ENCODE data around the gene CKB. TPM values are rescaled to one million over a fixed set of nuclear protein-coding genes. Genes with fewer than 3 reads are reported as not detected.
A peak's percentile ranks its signal among the peaks of the same experiment; 100 is the strongest.

The CKB gene
- polyA plus RNA-seq, 1 donor (not counting 4 experiments of a cell fraction or from before 2014, with no cell fraction given) = 10.0 TPM

- Histone ChIP-seq H3K4me2 (ENCODE audit: control insufficient read depth, extremely low read depth, insufficient read depth, low read depth, low read length) (no peak overlapping the region), H3K9me1 (ENCODE audit: control insufficient read depth, extremely low read depth, insufficient read depth, low read length) (no peaks in the 10 kb centered on the region), H3K79me2 (ENCODE audit: control insufficient read depth, insufficient read depth, low read length) (peaks cover 70% of the 10 kb centered on the region), H3K4me1 (ENCODE audit: control insufficient read depth, extremely low read depth, insufficient read depth, low read length) (peaks cover 8% of the 10 kb centered on the region), H3K9me3 (ENCODE audit: control insufficient read depth, low read depth, low read length) (no peaks in the 10 kb centered on the region), H3K9ac (ENCODE audit: control insufficient read depth, extremely low read depth, insufficient read depth, low read length) (no peak overlapping the region), H3K4me3 (ENCODE audit: control insufficient read depth in 2 of 3, extremely low read depth in 1 of 3, insufficient read depth in 2 of 3, low read depth in 1 of 3, low read length in 3 of 3) (no peak overlapping the region), H2AFZ (ENCODE audit: control insufficient read depth, low read length) (no peak overlapping the region), H3K36me3 (ENCODE audit: control insufficient read depth in 2 of 2, extremely low read depth in 1 of 2, insufficient read depth in 2 of 2, low read length in 2 of 2) (peaks cover 12 to 13% of the 10 kb centered on the region in 2 experiments), H3K27me3 (ENCODE audit: control insufficient read depth, extremely low read depth, insufficient read depth, low read length) (no peaks in the 10 kb centered on the region), H3K27ac (ENCODE audit: control insufficient read depth, insufficient read depth, low read length) (no peak overlapping the region), H4K20me1 (ENCODE audit: control insufficient read depth, extremely low read depth, insufficient read depth, low read length) (peaks cover 9% of the 10 kb centered on the region)
- dilution Hi-C loops (cut with MboI; ENCODE audit: extremely low pct_ligation_motif_present, low sequenced_read_pairs) = no loop called here
- TF ChIP-seq CTCF (optimal IDR thresholded peaks at IDR 0.05 in 1 of 3, IDR thresholded peaks at IDR 0.05 in 1 of 3, conservative IDR thresholded peaks at IDR 0.05 in 1 of 3; ENCODE audit: extremely low read depth in 1 of 3, insufficient read depth in 2 of 3, low read length in 3 of 3) = no peak
- TF ChIP-seq EZH2 (IDR thresholded peaks at IDR 0.05; ENCODE audit: low read length) = no peak
- no peak for DNase-seq (ENCODE audit: low read depth, low spot score)
- no peak for FAIRE-seq
Observed at GRCh38 chr14:103558071-103558882, 35.6 kb upstream of the CKB start.

DNA sequence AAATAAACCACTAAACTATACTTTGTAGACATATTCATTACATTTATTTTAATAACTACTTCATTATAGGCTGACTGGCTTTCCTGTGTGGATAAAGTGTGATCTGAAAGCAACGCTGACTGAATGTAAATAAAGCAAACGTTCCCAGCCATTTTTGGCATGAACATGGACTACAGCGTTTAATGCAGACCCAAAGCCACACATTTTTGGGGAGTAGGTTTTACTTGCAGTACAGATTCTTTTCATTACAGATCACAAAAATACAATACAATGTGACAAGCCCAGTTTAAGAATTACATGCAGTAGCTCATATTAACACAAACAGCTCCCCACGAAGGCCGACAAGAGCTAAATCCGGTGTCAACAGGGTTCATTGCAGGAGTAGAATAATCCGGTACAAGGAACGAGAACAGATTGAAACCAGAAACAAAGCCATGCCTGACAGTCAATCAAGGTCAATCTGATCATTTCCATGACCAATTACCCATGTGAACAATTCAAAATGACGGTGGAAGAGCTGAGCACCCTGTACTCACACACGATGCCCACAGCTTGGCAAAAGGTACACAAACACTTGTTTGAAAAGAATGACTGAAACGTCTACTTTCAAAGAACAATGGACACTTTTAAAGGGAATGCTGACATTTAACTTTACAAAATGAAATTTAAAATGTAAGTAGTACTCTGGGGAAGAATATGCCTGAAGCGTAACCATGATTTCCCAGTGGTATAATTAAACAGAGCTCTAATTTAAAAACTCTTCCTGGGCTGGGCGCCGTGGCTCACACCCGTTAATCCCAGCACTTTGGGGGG, 34.5 kb upstream of the CKB start:
- Histone ChIP-seq H3K9ac (ENCODE audit: control insufficient read depth, extremely low read depth, insufficient read depth, low read length) (no peak overlapping the region), H3K36me3 (ENCODE audit: control insufficient read depth in 2 of 2, extremely low read depth in 1 of 2, insufficient read depth in 2 of 2, low read length in 2 of 2) (peaks cover 12 to 13% of the 10 kb centered on the region in 2 experiments), H3K4me2 (ENCODE audit: control insufficient read depth, extremely low read depth, insufficient read depth, low read depth, low read length) (peak overlapping the region; percentile 9), H3K79me2 (ENCODE audit: control insufficient read depth, insufficient read depth, low read length) (peaks cover 65% of the 10 kb centered on the region), H3K4me3 (ENCODE audit: control insufficient read depth in 2 of 3, extremely low read depth in 1 of 3, insufficient read depth in 2 of 3, low read depth in 1 of 3, low read length in 3 of 3) (no peak overlapping the region), H4K20me1 (ENCODE audit: control insufficient read depth, extremely low read depth, insufficient read depth, low read length) (peaks cover 12% of the 10 kb centered on the region), H3K4me1 (ENCODE audit: control insufficient read depth, extremely low read depth, insufficient read depth, low read length) (peaks cover 15% of the 10 kb centered on the region), H3K27ac (ENCODE audit: control insufficient read depth, insufficient read depth, low read length) (no peak overlapping the region), H3K27me3 (ENCODE audit: control insufficient read depth, extremely low read depth, insufficient read depth, low read length) (no peaks in the 10 kb centered on the region), H3K9me1 (ENCODE audit: control insufficient read depth, extremely low read depth, insufficient read depth, low read length) (peaks cover 6% of the 10 kb centered on the region), H2AFZ (ENCODE audit: control insufficient read depth, low read length) (no peak overlapping the region), H3K9me3 (ENCODE audit: control insufficient read depth, low read depth, low read length) (no peaks in the 10 kb centered on the region)
- TF ChIP-seq EZH2 (IDR thresholded peaks at IDR 0.05; ENCODE audit: low read length) (no peak), CTCF (optimal IDR thresholded peaks at IDR 0.05 in 1 of 3, IDR thresholded peaks at IDR 0.05 in 1 of 3, conservative IDR thresholded peaks at IDR 0.05 in 1 of 3; ENCODE audit: extremely low read depth in 1 of 3, insufficient read depth in 2 of 3, low read length in 3 of 3) (no peak)
- FAIRE-seq = no peak
- dilution Hi-C loops (cut with MboI; ENCODE audit: extremely low pct_ligation_motif_present, low sequenced_read_pairs) = no loop called here
- DNase-seq (ENCODE audit: low read depth, low spot score) = no peak
